GM12891 (cell line): ENCODE results near the gene TTN.
A peak's percentile ranks its signal among the peaks of the same experiment; 100 is the strongest.

ENCODE experiments used
- DNase-seq: peaks from one replicate; pipeline ENCODE4 v3.0.0; 2011; ENCODE audit warnings: low spot score; ENCODE audit not compliant: insufficient read length
- FAIRE-seq: peaks from 2 replicates; lab custom pipeline; 2011; peaks lifted over from hg19 to GRCh38; lab: Jason Lieb, UNC
- PAX5 ChIP-seq: IDR thresholded peaks from 2 replicates; pipeline ENCODE4 v1.6.1; 2011; ENCODE audit warnings: low read length, moderate library complexity, mild to moderate bottlenecking; ENCODE audit not compliant: insufficient read depth, severe bottlenecking
- POLR2A ChIP-seq: IDR thresholded peaks from 2 replicates; pipeline ENCODE4 v1.6.1; 2011; ENCODE audit warnings: low read depth, low read length, control low read depth
- POLR2AphosphoS5 ChIP-seq: IDR thresholded peaks from 2 replicates; pipeline ENCODE4 v1.6.1; 2011; ENCODE audit warnings: low read depth, low read length, control low read depth
- POU2F2 ChIP-seq: IDR thresholded peaks from 2 replicates; pipeline ENCODE4 v1.6.1; 2011; ENCODE audit warnings: low read depth, mild to moderate bottlenecking, control low read depth, low read length, moderate library complexity
- SPI1 ChIP-seq: IDR thresholded peaks from 2 replicates; pipeline ENCODE4 v1.6.1; 2011; ENCODE audit warnings: low read depth, low read length, control low read depth
- TAF1 ChIP-seq: IDR thresholded peaks from 2 replicates; pipeline ENCODE4 v1.6.1; 2011; ENCODE audit warnings: low read depth, low read length, control low read depth

TTN gene

DNA sequence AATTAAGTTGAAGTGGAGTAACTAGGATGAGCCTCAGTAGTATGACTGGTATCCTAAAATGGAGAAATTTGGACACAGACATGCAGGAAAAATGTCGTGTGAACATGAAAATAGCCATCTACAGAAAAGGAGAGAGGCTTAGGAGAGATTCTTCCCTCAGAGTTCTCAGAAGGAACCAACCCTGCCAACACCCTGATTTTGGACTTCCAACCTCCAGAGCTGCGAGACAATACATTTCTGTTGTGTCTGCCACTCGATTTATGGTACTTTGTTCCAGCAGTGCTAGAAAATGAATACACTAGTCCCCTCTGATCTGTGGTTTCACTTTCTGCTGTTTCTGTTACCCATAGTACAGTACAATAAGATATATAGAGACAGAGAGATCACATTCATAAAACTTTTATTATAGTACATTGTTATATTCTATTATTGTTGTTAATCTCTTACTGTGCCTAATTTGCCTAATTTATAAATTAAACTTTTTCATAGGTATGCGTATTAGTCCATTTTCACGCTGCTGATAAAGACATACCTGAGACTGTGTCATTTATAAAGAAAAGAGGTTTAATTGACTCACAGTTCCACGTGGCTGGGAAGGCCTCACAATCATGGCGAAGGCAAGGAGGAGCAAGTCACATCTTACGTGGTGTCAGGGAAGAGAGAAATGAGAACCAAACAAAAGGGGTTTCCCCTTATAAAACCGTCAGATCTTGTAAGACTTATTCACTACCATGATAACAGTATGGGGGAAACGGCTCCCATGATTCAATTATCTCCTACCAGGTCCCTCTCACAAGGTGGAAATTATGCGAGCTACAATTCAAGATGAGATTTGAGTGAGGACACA is 285.7 kb downstream of the TTN start:
- no peak for TF ChIP-seq POLR2AphosphoS5
- TF ChIP-seq POLR2A = no peak
- TF ChIP-seq SPI1 = no peak
- no peak for TF ChIP-seq PAX5
- no peak for TF ChIP-seq POU2F2
- TF ChIP-seq TAF1 = no peak
- DNase-seq (no peak), FAIRE-seq (peak; percentile 35)

DNA sequence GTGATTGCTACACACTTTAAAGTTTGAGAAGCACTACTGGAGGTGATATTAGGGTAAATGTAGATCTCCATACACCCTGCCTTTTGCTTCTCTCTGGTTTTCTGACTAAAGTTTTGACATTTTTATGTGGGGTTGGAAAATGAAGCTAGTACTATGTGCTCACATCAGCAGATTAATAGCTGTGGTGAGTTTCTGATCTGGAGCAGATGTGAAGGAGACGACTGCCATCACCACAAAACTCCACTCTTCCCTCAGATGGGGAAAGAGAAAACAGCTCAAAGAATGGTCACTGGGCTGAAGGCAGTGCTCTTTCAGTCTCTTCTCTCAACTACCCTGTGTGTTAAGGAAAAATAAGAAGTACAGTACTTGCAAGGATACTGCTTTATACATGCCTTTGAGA is 289.7 kb downstream of the TTN start:
- DNase-seq (no peak), FAIRE-seq (no peak)
- TF ChIP-seq PAX5 (no peak), POLR2AphosphoS5 (no peak), POU2F2 (no peak), POLR2A (no peak), SPI1 (no peak), TAF1 (no peak)

DNA sequence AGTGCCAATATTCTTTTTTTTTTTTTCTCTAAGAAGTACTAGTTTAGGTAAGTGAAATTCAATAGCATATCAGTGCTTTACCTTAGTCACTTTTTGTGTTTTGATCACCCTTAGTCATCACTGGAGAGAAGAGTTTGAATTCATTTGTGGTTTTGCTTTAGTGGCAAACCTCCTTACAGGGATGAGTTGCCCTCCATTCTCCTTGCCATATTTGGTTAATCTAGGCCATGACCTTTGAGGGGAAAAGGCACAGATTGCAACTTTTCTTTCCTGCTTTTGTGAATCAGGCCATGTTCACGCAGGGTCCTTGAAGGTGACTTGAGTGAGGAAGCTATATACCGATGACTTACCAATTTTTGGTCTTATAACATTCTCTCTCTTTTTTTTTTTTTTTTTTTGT is 292.6 kb downstream of the TTN start:
- FAIRE-seq (peak; percentile 66), DNase-seq (no peak)
- TF ChIP-seq TAF1 = no peak

DNA sequence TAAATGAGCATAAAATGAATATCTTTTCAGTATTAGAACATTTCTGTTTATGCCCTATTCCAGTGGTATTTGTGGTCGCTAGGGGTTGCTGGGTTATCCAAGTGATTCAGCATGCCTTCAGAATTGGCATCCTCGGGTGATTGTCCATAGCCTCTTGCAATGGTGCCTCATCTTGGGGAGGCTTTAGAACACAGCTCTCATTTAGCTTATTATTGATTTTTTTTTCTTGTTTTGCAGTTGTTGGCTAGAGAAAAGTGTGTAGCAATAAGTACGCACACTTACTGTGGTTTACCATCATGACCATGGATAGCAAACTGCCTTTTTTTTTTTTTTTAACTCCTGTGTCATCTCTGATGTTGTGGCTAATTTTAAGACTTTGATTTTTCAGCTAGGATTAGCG is 293.3 kb downstream of the TTN start:
- FAIRE-seq = no peak

DNA sequence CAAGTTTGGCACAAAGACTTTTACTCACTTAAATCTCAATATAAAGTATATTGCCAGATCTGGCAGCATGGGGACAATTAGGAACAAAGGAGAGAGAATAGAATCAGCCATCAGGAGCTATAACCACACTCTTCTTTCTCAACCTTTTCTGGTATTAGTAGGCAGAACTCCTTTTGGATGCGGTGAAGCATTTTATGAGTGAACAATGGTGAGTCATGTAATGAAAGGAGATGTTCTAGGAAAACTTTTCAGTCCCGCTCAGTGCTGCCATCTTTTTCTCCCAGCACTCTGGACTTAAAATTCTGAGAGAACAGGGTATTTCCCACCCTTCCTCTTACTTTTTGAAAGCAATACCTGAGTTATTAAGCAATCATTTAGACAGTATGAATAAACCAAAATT is 294.7 kb downstream of the TTN start:
- no peak for DNase-seq
- TF ChIP-seq SPI1 = no peak
- no peak for TF ChIP-seq TAF1
- TF ChIP-seq POLR2A = no peak
- no peak for TF ChIP-seq POU2F2
- no peak for TF ChIP-seq PAX5
- no peak for TF ChIP-seq POLR2AphosphoS5
- FAIRE-seq = no peak

More for the DNA sequence above, 293.3 kb downstream of the TTN start:
- no peak for TF ChIP-seq SPI1
- TF ChIP-seq TAF1 = no peak
- TF ChIP-seq POLR2AphosphoS5 = no peak
- TF ChIP-seq PAX5 = no peak
- TF ChIP-seq POU2F2 = no peak
- no peak for TF ChIP-seq POLR2A
- DNase-seq = no peak

DNA sequence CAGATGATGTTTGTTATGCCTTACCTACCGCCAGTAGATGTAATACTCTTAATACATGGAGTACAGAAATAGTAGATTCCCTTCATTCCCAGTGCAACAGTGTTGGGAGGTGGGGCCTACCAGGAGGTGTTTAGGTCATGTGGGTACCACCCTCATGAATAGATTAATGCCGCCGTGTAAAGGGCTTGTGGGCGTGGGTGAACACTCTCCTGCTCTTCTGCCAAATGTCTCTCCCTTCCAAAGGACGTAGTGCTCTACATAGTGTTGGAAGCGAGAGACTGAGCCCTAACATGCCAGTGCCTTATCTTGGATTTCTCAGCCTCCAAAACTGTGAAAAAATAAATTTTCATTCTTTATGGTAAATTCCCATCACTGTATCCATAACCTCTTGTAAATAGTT is 296.8 kb downstream of the TTN start:
- TF ChIP-seq TAF1 (no peak), SPI1 (no peak), POU2F2 (no peak), POLR2A (no peak), PAX5 (no peak), POLR2AphosphoS5 (no peak)
- FAIRE-seq = no peak
- DNase-seq = no peak

DNA sequence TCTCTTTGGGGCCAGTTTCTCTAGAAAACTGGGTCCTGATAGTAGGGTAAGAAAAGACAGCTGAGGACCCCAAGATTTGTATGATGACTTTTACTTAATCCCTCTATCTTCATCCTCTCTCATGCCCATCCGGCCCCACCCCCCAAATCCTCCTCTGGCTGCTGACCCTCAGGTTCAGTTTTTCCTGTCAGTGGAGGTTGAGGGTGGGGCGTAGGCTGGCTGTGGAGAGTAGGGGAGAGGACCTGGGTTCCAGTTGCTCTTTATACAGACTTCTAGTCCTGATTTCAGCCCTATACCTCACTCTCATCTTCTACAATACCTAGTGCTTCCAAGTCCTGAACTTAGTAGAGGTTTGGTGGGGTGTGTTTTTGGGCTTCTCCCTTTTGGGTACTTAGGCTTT is 298.6 kb downstream of the TTN start:
- DNase-seq = no peak
- FAIRE-seq = no peak
- TF ChIP-seq POLR2A = no peak
- no peak for TF ChIP-seq POLR2AphosphoS5
- TF ChIP-seq PAX5 = no peak
- TF ChIP-seq TAF1 = no peak

DNA sequence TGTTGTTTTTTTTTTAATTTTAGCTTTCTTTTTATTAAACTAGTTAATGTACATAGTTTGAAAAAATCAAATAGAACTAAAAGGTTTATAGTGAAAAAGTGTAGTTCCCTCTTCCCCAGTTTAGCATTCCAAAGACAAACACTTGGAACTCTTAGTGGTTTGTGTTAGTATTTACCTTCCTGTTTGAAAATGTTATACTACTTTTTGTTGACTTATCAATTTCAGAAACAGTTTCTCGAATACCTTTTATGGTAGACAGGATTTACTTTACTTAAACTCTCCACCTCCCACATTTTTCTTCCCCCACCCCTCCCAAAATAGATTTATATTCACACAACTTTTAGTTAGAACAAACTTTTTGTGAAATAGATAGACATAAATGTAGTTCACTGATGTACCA is 300.3 kb downstream of the TTN start:
- DNase-seq (no peak), FAIRE-seq (no peak)

DNA sequence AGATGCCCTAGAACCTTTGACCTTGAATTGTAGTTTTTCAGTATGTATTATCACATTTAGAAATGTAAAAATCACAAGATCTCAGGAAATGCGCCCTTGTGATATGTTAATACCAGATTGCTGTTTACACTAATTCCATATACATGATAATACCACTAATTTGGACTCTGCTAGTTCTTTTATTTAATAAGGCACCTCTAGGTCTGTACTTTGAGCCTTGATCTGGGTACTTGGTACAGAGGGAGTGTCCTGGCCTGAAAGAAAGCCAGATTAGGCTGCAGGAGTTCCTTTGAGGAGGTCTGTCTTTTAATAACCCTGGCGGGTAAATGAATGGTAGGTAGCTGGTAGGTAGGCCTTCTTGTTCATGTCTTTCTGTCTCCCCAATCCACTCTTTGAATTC is 300.7 kb downstream of the TTN start:
- DNase-seq (no peak), FAIRE-seq (no peak)
- TF ChIP-seq POU2F2 = no peak
- no peak for TF ChIP-seq POLR2AphosphoS5
- no peak for TF ChIP-seq PAX5
- no peak for TF ChIP-seq POLR2A
- TF ChIP-seq TAF1 = no peak
- no peak for TF ChIP-seq SPI1

More for the DNA sequence above, 300.3 kb downstream of the TTN start:
- TF ChIP-seq SPI1 (no peak), TAF1 (no peak), POLR2A (no peak), PAX5 (no peak)

DNA sequence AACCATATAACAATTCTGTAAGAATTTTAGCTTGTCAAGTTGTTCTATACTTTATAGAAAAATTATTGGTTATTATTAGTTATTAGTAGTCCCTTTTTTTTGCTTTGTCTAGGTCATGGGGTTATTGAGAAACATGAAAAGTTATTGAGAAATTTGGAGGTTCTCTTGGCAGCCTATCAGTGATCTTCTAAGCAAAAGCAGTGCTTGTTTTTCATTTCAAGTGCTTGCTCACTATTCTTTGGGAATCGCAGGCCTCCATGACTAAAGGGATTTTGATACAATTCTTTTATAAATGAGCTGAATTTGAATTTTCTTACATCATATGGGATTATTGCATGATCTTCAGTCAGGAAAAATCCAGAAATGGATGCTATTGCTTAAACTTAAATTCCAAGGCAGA is 301.1 kb downstream of the TTN start:
- FAIRE-seq (no peak), DNase-seq (no peak)
- no peak for TF ChIP-seq POLR2AphosphoS5
- TF ChIP-seq PAX5 = no peak
- TF ChIP-seq POU2F2 = no peak
- no peak for TF ChIP-seq TAF1
- TF ChIP-seq POLR2A = no peak
- no peak for TF ChIP-seq SPI1
